ENCODE results near the gene RABGAP1L.

DNA sequence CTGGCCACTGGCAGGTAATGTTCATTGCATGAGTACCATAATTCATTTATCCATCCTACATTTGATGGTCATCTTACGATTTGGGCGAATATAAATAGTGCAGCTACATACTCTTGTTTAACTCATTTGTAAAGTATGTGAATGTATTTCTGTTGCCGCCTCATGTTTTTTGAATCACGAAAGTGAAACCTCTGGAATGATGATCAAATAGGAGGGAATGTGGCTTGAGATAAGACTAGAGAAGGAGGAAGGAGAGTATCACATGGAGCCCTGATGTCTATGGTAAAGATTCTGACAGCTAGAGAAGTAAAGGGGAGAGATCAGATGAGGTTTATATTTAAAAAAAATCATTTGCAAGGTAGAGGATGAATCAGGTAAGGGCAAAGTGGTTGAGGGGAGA is 855.9 kb downstream of the RABGAP1L start:
- TF ChIP-seq YY1 (IDR thresholded peaks at IDR 0.05; ENCODE audit: insufficient read depth, insufficient read length) (no peak), ZNF274 (IDR thresholded peaks at IDR 0.05; ENCODE audit: low read depth, low read length) (no peak), SUZ12 (IDR thresholded peaks at IDR 0.05; ENCODE audit: extremely low read depth, insufficient read depth, insufficient read length) (no peak)

Data from NT2/D1 (cell line).